HEK293 (cell line): ENCODE results near the gene TNFRSF25.

Experiments
- INSM2 ChIP-seq: fragments of 450-650 bp; formaldehyde crosslinking; IDR thresholded peaks from 2 replicates; pipeline ENCODE4 v1.5.1; 2016; ENCODE audit warnings: missing biosample characterization, missing genetic modification characterization
- SP2 ChIP-seq: fragments of 450-650 bp; formaldehyde crosslinking; IDR thresholded peaks from 2 replicates; pipeline ENCODE4 v1.5.1; 2016; ENCODE audit warnings: missing biosample characterization, missing genetic modification characterization
- ZFP69B ChIP-seq: fragments of 450-650 bp; formaldehyde crosslinking; IDR thresholded peaks from 2 replicates; pipeline ENCODE4 v1.5.1; 2016; ENCODE audit warnings: missing biosample characterization, missing genetic modification characterization
- ZNF175 ChIP-seq: fragments of 450-650 bp; formaldehyde crosslinking; IDR thresholded peaks from 2 replicates; pipeline ENCODE4 v1.5.1; 2016; ENCODE audit warnings: missing biosample characterization, missing genetic modification characterization
- ZNF211 ChIP-seq: fragments of 450-650 bp; formaldehyde crosslinking; IDR thresholded peaks from 2 replicates; pipeline ENCODE4 v1.5.1; 2016; ENCODE audit warnings: low read depth, missing biosample characterization, missing genetic modification characterization
- ZNF24 ChIP-seq: fragments of 450-650 bp; formaldehyde crosslinking; IDR thresholded peaks from 2 replicates; pipeline ENCODE4 v1.5.1; 2016; ENCODE audit warnings: missing biosample characterization, missing genetic modification characterization
- ZNF473 ChIP-seq: fragments of 450-650 bp; formaldehyde crosslinking; IDR thresholded peaks from 2 replicates; pipeline ENCODE4 v1.5.1; 2017; ENCODE audit warnings: missing biosample characterization, missing genetic modification characterization
- TF ChIP-seq, protein P1 (sequence below): fragments of 450-650 bp; formaldehyde crosslinking; IDR thresholded peaks from 2 replicates; pipeline ENCODE4 v1.5.1; 2016; ENCODE audit warnings: missing biosample characterization, missing genetic modification characterization

- no peak for TF ChIP-seq ZNF24 (tag by site-specific recombination)
- TF ChIP-seq ZFP69B (tag by site-specific recombination) = no peak
- TF ChIP-seq, protein P1, sequence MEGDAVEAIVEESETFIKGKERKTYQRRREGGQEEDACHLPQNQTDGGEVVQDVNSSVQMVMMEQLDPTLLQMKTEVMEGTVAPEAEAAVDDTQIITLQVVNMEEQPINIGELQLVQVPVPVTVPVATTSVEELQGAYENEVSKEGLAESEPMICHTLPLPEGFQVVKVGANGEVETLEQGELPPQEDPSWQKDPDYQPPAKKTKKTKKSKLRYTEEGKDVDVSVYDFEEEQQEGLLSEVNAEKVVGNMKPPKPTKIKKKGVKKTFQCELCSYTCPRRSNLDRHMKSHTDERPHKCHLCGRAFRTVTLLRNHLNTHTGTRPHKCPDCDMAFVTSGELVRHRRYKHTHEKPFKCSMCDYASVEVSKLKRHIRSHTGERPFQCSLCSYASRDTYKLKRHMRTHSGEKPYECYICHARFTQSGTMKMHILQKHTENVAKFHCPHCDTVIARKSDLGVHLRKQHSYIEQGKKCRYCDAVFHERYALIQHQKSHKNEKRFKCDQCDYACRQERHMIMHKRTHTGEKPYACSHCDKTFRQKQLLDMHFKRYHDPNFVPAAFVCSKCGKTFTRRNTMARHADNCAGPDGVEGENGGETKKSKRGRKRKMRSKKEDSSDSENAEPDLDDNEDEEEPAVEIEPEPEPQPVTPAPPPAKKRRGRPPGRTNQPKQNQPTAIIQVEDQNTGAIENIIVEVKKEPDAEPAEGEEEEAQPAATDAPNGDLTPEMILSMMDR = no peak
- TF ChIP-seq ZNF175 = no peak
- TF ChIP-seq INSM2 (tag by site-specific recombination) = no peak
- no peak for TF ChIP-seq SP2
- TF ChIP-seq ZNF211 (tag by site-specific recombination) = no peak
- no peak for TF ChIP-seq ZNF473 (tag by site-specific recombination)
These were observed 30.8 kb downstream of the TNFRSF25 start for GRCh38 chr1:6435129-6435528.
